ENCODE data around the gene REEP1. TPM values are rescaled to one million over a fixed set of nuclear protein-coding genes. Genes with fewer than 3 reads are reported as not detected.

REEP1 gene
- total and polyA plus RNA-seq, 2 donors (not counting 1 experiment from before 2014, with no cell fraction given), result not detected

- Mint-ChIP-seq H3K9me3 (ENCODE audit: insufficient read depth) (no peaks in the 10 kb centered on the region), H3K4me3 (no peak overlapping the region), H3K4me1 (no peaks in the 10 kb centered on the region), H3K27me3 (peaks cover 47% of the 10 kb centered on the region), H3K27ac (no peak overlapping the region)
- 52% methylated on average over 2 of the region's 3 CpGs for WGBS (ENCODE audit: insufficient coverage)
- TF ChIP-seq CTCF (IDR thresholded peaks at IDR 0.05), result no peak
- no peak for TF ChIP-seq EZH2 (IDR thresholded peaks at IDR 0.05; ENCODE audit: borderline replicate concordance, insufficient read depth, low read depth, low read length, poor library complexity, severe bottlenecking)
- no peaks in the 10 kb centered on the region for H3K36me3 ChIP-seq (replicated peaks in 1 of 2; ENCODE audit: control extremely low read depth in 1 of 2, control insufficient read depth in 1 of 2, extremely low read depth in 1 of 2, insufficient read depth in 2 of 2, low read length in 1 of 2)
- H3K4me1 ChIP-seq (ENCODE audit: control insufficient read depth in 2 of 2, insufficient read depth in 2 of 2, low read length in 2 of 2), result no peaks in the 10 kb centered on the region
- H3K9ac ChIP-seq (ENCODE audit: low read length), result no peak overlapping the region
- no peaks in the 10 kb centered on the region for H4K20me1 ChIP-seq (ENCODE audit: control insufficient read depth, insufficient read depth, low read length, poor library complexity, severe bottlenecking)
- no peak overlapping the region for H3K4me2 ChIP-seq (replicated peaks; ENCODE audit: low read depth, low read length, poor library complexity, severe bottlenecking)
- ATAC-seq (ENCODE audit: low read depth), result no peak
- no peaks in the 10 kb centered on the region for H3K79me2 ChIP-seq (ENCODE audit: control insufficient read depth, insufficient read depth, low read length)
- no peak overlapping the region for H3K27ac ChIP-seq (ENCODE audit: low read length in 2 of 2)
- no peak for DNase-seq
- intact Hi-C loops (cut with micrococcal nuclease), result no loop called here
- H2AFZ ChIP-seq (ENCODE audit: insufficient read depth, low read depth, low read length, poor library complexity, severe bottlenecking), result no peak overlapping the region
- H3K9me3 ChIP-seq (ENCODE audit: control extremely low read depth in 1 of 3, control insufficient read depth in 2 of 3, insufficient read depth in 1 of 3, low read length in 2 of 3), result no peaks in the 10 kb centered on the region
- H3K4me3 ChIP-seq (ENCODE audit: control extremely low read depth in 1 of 5, extremely low read depth in 1 of 5, insufficient read depth in 1 of 5, low read depth in 2 of 5, low read length in 4 of 5), result no peak overlapping the region
- CTCF ChIA-PET, result interaction anchor here (3.3 kb wide), 1 partner anchor 80 kb away, joined by 13 read pairs; no protein-coding TSS in a partner anchor
- POLR2A ChIA-PET, result no interaction called here
- H3K27me3 ChIP-seq (replicated peaks in 1 of 4; ENCODE audit: control extremely low read depth in 1 of 4, control insufficient read depth in 3 of 4, insufficient read depth in 4 of 4, low read length in 3 of 4), result peaks cover 0 to 30% (median 0%) of the 10 kb centered on the region in 4 experiments
These were observed 36.9 kb downstream of the REEP1 start for GRCh38 chr2:86300496-86300895.

- H3K4me3 Mint-ChIP-seq, result no peak overlapping the region
- intact Hi-C loops (cut with micrococcal nuclease), result no loop called here
- Histone ChIP-seq H3K27ac (ENCODE audit: low read length in 2 of 2) (no peak overlapping the region), H3K4me2 (replicated peaks; ENCODE audit: low read depth, low read length, poor library complexity, severe bottlenecking) (no peak overlapping the region), H3K79me2 (ENCODE audit: control insufficient read depth, insufficient read depth, low read length) (no peaks in the 10 kb centered on the region), H3K36me3 (replicated peaks in 1 of 2; ENCODE audit: control extremely low read depth in 1 of 2, control insufficient read depth in 1 of 2, extremely low read depth in 1 of 2, insufficient read depth in 2 of 2, low read length in 1 of 2) (no peaks in the 10 kb centered on the region), H3K4me1 (ENCODE audit: control insufficient read depth in 2 of 2, insufficient read depth in 2 of 2, low read length in 2 of 2) (no peaks in the 10 kb centered on the region), H3K9ac (ENCODE audit: low read length) (no peak overlapping the region), H4K20me1 (ENCODE audit: control insufficient read depth, insufficient read depth, low read length, poor library complexity, severe bottlenecking) (no peaks in the 10 kb centered on the region), H3K4me3 (ENCODE audit: control extremely low read depth in 1 of 5, extremely low read depth in 1 of 5, insufficient read depth in 1 of 5, low read depth in 2 of 5, low read length in 4 of 5) (no peak overlapping the region), H3K9me3 (ENCODE audit: control extremely low read depth in 1 of 3, control insufficient read depth in 2 of 3, insufficient read depth in 1 of 3, low read length in 2 of 3) (no peaks in the 10 kb centered on the region), H3K27me3 (replicated peaks in 1 of 4; ENCODE audit: control extremely low read depth in 1 of 4, control insufficient read depth in 3 of 4, insufficient read depth in 4 of 4, low read length in 3 of 4) (peaks cover 0 to 22% (median 1%) of the 10 kb centered on the region in 4 experiments), H2AFZ (ENCODE audit: insufficient read depth, low read depth, low read length, poor library complexity, severe bottlenecking) (no peak overlapping the region)
- H3K27ac Mint-ChIP-seq, result no peak overlapping the region
- ChIA-PET CTCF (interaction anchor here (1.1 to 5.4 kb wide), 3 partner anchors 73 to 86 kb away, joined by 3 to 69 read pairs (median 4); no protein-coding TSS in a partner anchor), POLR2A (no interaction called here)
- no peaks in the 10 kb centered on the region for H3K4me1 Mint-ChIP-seq
- ATAC-seq (ENCODE audit: low read depth) (no peak), DNase-seq (no peak)
- WGBS (ENCODE audit: insufficient coverage), result 80% methylated on average over 6 of the region's 11 CpGs
- H3K27me3 Mint-ChIP-seq, result peaks cover 34% of the 10 kb centered on the region
- no peaks in the 10 kb centered on the region for H3K9me3 Mint-ChIP-seq (ENCODE audit: insufficient read depth)
- TF ChIP-seq CTCF (IDR thresholded peaks at IDR 0.05) (no peak), EZH2 (IDR thresholded peaks at IDR 0.05; ENCODE audit: borderline replicate concordance, insufficient read depth, low read depth, low read length, poor library complexity, severe bottlenecking) (no peak)
These were observed 38.7 kb downstream of the REEP1 start for GRCh38 chr2:86298411-86299390.

All from B cell (primary cell).